Measurements from ENCODE around the gene SUN3.
A peak's percentile ranks its signal among the peaks of the same experiment; 100 is the strongest.

Gene SUN3

GRCh38 chr7:47979832-47980181 lies 49.1 kb downstream of the SUN3 start:
- TF ChIP-seq, protein P1, sequence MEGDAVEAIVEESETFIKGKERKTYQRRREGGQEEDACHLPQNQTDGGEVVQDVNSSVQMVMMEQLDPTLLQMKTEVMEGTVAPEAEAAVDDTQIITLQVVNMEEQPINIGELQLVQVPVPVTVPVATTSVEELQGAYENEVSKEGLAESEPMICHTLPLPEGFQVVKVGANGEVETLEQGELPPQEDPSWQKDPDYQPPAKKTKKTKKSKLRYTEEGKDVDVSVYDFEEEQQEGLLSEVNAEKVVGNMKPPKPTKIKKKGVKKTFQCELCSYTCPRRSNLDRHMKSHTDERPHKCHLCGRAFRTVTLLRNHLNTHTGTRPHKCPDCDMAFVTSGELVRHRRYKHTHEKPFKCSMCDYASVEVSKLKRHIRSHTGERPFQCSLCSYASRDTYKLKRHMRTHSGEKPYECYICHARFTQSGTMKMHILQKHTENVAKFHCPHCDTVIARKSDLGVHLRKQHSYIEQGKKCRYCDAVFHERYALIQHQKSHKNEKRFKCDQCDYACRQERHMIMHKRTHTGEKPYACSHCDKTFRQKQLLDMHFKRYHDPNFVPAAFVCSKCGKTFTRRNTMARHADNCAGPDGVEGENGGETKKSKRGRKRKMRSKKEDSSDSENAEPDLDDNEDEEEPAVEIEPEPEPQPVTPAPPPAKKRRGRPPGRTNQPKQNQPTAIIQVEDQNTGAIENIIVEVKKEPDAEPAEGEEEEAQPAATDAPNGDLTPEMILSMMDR (conservative IDR thresholded peaks at IDR 0.05; ENCODE audit: low read length): no peak
- DNase-seq (ENCODE audit: low read depth): no peak
- H3K4me3 ChIP-seq (ENCODE audit: low read length): peak overlapping the region; percentile 95

DNA sequence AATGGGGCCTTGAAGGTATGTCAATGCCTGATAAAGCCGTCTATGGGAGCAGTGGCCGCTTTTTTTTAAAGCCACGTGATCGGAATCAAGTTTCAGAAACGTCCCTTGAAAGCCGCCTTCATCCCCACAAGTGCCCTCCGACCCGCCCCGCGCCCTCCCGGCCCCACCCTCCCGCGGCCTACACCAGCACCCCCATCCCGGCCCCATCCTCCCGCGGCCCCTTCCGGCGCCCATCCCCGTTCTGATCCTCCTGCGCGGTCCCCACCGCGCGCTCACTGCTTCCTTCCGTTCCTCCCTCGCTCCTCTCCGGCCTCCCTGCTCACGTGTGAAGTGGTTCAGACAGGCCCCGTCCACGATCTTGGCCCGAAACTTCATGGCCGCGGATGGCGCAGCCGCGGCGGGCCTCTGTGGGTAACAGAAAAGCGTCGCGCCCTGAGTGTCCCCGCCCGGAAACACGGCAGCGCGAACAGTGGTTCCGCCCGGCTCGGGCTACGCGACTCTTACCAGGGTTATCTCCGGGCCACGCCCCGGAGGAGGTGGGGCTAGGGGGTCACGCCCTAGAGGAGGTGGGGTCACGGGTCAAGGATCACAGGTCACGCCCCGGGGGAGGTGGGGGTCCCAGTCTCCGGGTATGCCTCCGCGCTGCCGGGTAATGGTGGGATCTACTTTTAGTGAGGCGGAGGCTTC lies 49.6 kb downstream of the SUN3 start, which contains the start of gene HUS1:
Gene HUS1, minus strand, starts transcription at position 471 of the 687 bp plus-strand sequence. Its CDS starts 96 bp downstream, at position 375.
- TF ChIP-seq, protein P1 (conservative IDR thresholded peaks at IDR 0.05; ENCODE audit: low read length): no peak
- DNase-seq (ENCODE audit: low read depth): peak; percentile 89
- H3K4me3 ChIP-seq (ENCODE audit: low read length): peak within 1 kb of the TSS; percentile 95

GRCh38 chr7:47978790-47979144 lies 50.1 kb downstream of the SUN3 start:
- peak overlapping the region; percentile 95 for H3K4me3 ChIP-seq (ENCODE audit: low read length)
- TF ChIP-seq, protein P1 (conservative IDR thresholded peaks at IDR 0.05; ENCODE audit: low read length): no peak
- DNase-seq (ENCODE audit: low read depth): no peak

- no peak overlapping the region for H3K4me3 ChIP-seq (ENCODE audit: low read length)
- TF ChIP-seq, protein P1 (conservative IDR thresholded peaks at IDR 0.05; ENCODE audit: low read length): no peak
- DNase-seq (ENCODE audit: low read depth): no peak
Measured at GRCh38 chr7:47973739-47974138, 55.2 kb downstream of the SUN3 start.

GRCh38 chr7:47970761-47971160 lies 58.1 kb downstream of the SUN3 start:
- peak; percentile 29 for DNase-seq (ENCODE audit: low read depth)
- TF ChIP-seq, protein P1 (conservative IDR thresholded peaks at IDR 0.05; ENCODE audit: low read length): no peak
- H3K4me3 ChIP-seq (ENCODE audit: low read length): no peak overlapping the region

DNA sequence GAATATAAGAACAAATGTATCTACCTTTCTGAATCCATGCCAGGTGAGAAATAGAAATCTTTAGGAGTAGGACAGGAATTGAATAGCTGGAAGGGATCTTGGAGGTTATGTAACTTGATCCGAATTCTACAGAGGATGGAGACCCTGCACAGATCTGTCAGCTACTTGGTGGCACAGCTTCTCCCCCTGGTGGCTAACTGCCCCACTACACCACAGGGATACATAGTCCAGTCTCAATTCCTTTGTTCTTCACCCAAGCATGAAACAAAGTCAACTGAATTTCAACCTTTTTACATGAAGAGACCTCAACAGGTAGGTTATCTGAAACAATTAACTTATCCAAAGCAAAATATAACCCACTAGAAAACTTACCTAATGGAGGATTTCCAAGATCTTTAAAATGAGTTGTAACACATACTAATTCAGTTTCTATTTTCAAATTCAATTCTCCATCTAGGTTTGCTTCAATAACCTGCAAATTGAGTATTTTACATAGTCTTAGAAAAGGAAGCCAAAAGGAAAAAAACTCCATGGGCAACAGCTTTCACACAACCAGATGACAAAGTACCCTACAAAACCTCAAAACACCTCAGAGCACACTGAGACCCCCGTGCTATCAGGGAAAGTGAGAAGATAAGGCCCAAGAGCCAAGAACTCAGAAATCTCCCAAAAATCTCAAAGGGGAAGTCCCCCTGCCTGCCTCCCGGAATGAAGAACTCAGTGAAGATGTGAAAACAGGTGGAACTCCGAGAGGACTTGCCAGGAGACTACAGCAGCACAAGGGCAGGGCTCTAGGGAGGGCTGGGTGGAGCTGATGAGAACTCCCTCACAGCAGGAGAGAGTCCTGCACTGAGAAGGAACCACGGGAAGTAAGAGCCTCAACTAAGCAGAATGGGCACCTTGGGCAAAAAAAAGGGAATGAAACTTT lies 59.8 kb downstream of the SUN3 start:
- TF ChIP-seq, protein P1 (conservative IDR thresholded peaks at IDR 0.05; ENCODE audit: low read length): peak; percentile 85
- peak; percentile 52 for DNase-seq (ENCODE audit: low read depth)
- no peak overlapping the region for H3K4me3 ChIP-seq (ENCODE audit: low read length)
